Measurements from ENCODE around the gene TMEM203. TPM values are rescaled to one million over a fixed set of nuclear protein-coding genes. Genes with fewer than 3 reads are reported as not detected.

TMEM203 gene
- total and polyA plus RNA-seq, 10 of the 15 experiments (the other 5 are each of a cell fraction or from before 2014, with no cell fraction given), result 7.2 to 68.1 (median 33.8) TPM

DNA sequence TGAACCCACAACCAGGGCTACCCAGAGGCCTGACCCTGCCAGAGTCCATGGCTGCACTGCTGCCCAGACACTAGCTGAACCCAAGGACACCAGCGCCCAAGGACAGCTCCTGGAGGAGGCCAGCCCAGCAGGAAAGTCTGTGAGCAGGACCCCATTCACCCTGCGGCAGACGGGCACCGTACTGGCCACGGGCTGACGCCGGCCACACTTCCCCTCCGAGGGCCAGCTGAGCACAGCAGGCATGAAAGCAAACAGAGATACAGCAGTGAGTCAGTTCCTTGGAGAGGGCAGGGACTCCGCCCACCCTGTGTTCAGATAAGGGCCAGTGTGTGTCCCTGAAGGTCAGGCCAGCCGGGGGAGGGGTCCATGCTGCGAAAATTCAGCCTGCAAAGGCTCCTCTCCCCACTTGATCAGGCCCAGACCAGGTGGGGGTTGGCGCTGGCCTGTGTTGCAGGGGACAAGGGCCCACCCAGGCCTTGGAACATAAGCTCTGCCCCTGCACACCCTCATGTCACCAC lies 13.4 kb upstream of the TMEM203 start:
- RAD21 ChIA-PET (ENCODE audit: unreplicated experiment), result no interaction called here
- H4K20me1 ChIP-seq (ENCODE audit: control insufficient read depth, insufficient read depth), result no peaks in the 10 kb centered on the region
- no peak overlapping the region for H3K9ac ChIP-seq (ENCODE audit: control insufficient read depth, insufficient read depth, low read length)
- BruUV-seq (replicated peaks), result no TSS peak
- intact Hi-C loops (cut with micrococcal nuclease; ENCODE audit: unreplicated experiment), result no loop called here
- CTCF ChIA-PET, result no interaction called here
- H2AFZ ChIP-seq (ENCODE audit: control insufficient read depth, low read depth, low read length), result no peak overlapping the region
- TF ChIP-seq ZNF274 (IDR thresholded peaks at IDR 0.05; ENCODE audit: insufficient read depth, insufficient read length), result no peak
- TF ChIP-seq, protein P1, sequence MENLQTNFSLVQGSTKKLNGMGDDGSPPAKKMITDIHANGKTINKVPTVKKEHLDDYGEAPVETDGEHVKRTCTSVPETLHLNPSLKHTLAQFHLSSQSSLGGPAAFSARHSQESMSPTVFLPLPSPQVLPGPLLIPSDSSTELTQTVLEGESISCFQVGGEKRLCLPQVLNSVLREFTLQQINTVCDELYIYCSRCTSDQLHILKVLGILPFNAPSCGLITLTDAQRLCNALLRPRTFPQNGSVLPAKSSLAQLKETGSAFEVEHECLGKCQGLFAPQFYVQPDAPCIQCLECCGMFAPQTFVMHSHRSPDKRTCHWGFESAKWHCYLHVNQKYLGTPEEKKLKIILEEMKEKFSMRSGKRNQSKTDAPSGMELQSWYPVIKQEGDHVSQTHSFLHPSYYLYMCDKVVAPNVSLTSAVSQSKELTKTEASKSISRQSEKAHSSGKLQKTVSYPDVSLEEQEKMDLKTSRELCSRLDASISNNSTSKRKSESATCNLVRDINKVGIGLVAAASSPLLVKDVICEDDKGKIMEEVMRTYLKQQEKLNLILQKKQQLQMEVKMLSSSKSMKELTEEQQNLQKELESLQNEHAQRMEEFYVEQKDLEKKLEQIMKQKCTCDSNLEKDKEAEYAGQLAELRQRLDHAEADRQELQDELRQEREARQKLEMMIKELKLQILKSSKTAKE (IDR thresholded peaks at IDR 0.05; ENCODE audit: low read depth, poor library complexity, severe bottlenecking), result no peak
- 0 out of 2 replicates have a peak, but pooled peaks have one; percentile 24 for TF ChIP-seq POLR2AphosphoS2 (IDR thresholded peaks at IDR 0.05; ENCODE audit: low read depth, low read length)
- peak; percentile 39; the same call in 1 of the 2 replicates for TF ChIP-seq POLR2A (IDR thresholded peaks at IDR 0.05; ENCODE audit: low read depth, low read length)
- H3K9me3 ChIP-seq (replicated peaks; ENCODE audit: control insufficient read depth, insufficient read depth, low read length), result no peaks in the 10 kb centered on the region
- H3K4me1 ChIP-seq (ENCODE audit: control insufficient read depth, insufficient read depth, low read length), result peaks cover 5% of the 10 kb centered on the region; the same call in 1 of the 2 replicates
- WGBS (ENCODE audit: insufficient coverage, insufficient replicate concordance, low lambda C conversion rate, missing lambda C conversion rate), result 84% methylated on average over 11 of the region's 12 CpGs
- no peak overlapping the region for H3K4me3 ChIP-seq
- H3K36me3 ChIP-seq (ENCODE audit: control insufficient read depth in 2 of 2, insufficient read depth in 2 of 2, low read length in 1 of 2), result peaks cover 0 to 2% of the 10 kb centered on the region in 2 experiments; a peak in 2 of 4 replicates
- no peaks in the 10 kb centered on the region for H3K79me2 ChIP-seq (ENCODE audit: control insufficient read depth, insufficient read depth, low read length)
- in situ Hi-C loops (cut with MboI), result no loop called here
- DNase-seq (ENCODE audit: low read depth, low spot score) (no peak), FAIRE-seq (no peak), ATAC-seq (no peak)
- H3K27me3 ChIP-seq (replicated peaks in 1 of 2; ENCODE audit: control insufficient read depth in 2 of 2, insufficient read depth in 2 of 2, low read length in 1 of 2), result no peaks in the 10 kb centered on the region
- H3K4me2 ChIP-seq (ENCODE audit: control insufficient read depth, insufficient read depth), result no peak overlapping the region
- POLR2A ChIA-PET, result interaction anchor here (0.6 to 1.4 kb wide), 4 partner anchors 18 to 191 kb away, joined by 4 to 8 read pairs (median 4); partner anchors contain the start of gene TPRN
- no peak overlapping the region for H3K27ac ChIP-seq (ENCODE audit: control insufficient read depth, insufficient read depth)
- SMC1A ChIA-PET (ENCODE audit: uncharacterized antibody, unreplicated experiment), result no interaction called here

DNA sequence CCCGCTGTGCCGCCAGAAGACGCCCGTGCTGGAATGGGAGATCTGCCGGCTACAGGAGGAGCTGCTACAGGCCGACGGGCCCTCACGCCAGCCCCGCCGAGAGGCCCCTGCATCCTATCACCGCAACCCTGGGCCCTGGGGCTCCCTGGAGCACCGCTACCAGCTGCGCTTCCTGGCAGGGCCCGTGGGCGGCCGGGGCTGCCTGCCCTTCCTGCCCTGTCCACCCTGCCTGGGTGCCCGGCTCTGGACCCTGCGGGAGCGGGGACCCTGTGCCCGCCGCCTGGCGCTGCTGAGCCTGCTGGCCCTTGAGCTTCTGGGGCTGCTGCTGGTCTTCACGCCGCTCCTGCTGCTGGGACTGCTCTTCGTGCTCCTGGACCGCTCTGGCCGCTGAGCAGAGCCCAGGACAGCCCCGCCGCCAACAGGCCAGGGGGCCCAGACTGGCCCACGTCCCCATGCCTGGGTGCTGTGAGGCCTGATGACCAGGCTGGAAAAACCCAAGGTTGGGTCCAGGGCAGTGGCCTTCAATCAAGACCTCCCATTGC lies 12.8 kb upstream of the TMEM203 start:
- DNase-seq (ENCODE audit: low read depth, low spot score) (no peak), ATAC-seq (no peak), FAIRE-seq (no peak)
- intact Hi-C loops (cut with micrococcal nuclease; ENCODE audit: unreplicated experiment), result no loop called here
- no peak overlapping the region for H3K4me2 ChIP-seq (ENCODE audit: control insufficient read depth, insufficient read depth)
- peaks cover 0 to 2% of the 10 kb centered on the region in 2 experiments; a peak in 2 of 4 replicates for H3K36me3 ChIP-seq (ENCODE audit: control insufficient read depth in 2 of 2, insufficient read depth in 2 of 2, low read length in 1 of 2)
- ChIA-PET CTCF (no interaction called here), POLR2A (interaction anchor here (1.4 kb wide), 1 partner anchor 17 kb away, joined by 4 read pairs; the partner anchor contains the start of gene TPRN), SMC1A (ENCODE audit: uncharacterized antibody, unreplicated experiment) (no interaction called here), RAD21 (ENCODE audit: unreplicated experiment) (no interaction called here)
- 88% methylated on average over 29 of the region's 30 CpGs for WGBS (ENCODE audit: insufficient coverage, insufficient replicate concordance, low lambda C conversion rate, missing lambda C conversion rate)
- H2AFZ ChIP-seq (ENCODE audit: control insufficient read depth, low read depth, low read length), result no peak overlapping the region
- H3K9ac ChIP-seq (ENCODE audit: control insufficient read depth, insufficient read depth, low read length), result no peak overlapping the region
- in situ Hi-C loops (cut with MboI), result no loop called here
- peaks cover 5% of the 10 kb centered on the region; the same call in 1 of the 2 replicates for H3K4me1 ChIP-seq (ENCODE audit: control insufficient read depth, insufficient read depth, low read length)
- BruUV-seq (replicated peaks), result no TSS peak
- H3K27ac ChIP-seq (ENCODE audit: control insufficient read depth, insufficient read depth), result no peak overlapping the region
- no peaks in the 10 kb centered on the region for H3K79me2 ChIP-seq (ENCODE audit: control insufficient read depth, insufficient read depth, low read length)
- no peak overlapping the region for H3K4me3 ChIP-seq
- no peaks in the 10 kb centered on the region for H3K27me3 ChIP-seq (replicated peaks in 1 of 2; ENCODE audit: control insufficient read depth in 2 of 2, insufficient read depth in 2 of 2, low read length in 1 of 2)
- no peaks in the 10 kb centered on the region for H3K9me3 ChIP-seq (replicated peaks; ENCODE audit: control insufficient read depth, insufficient read depth, low read length)
- no peaks in the 10 kb centered on the region for H4K20me1 ChIP-seq (ENCODE audit: control insufficient read depth, insufficient read depth)
- TF ChIP-seq NR2C2 (IDR thresholded peaks at IDR 0.05; ENCODE audit: borderline replicate concordance, control insufficient read depth, insufficient read length, low read depth) (no peak), RCOR1 (conservative IDR thresholded peaks at IDR 0.05; ENCODE audit: low read depth, low read length) (no peak), POU2F2 (IDR thresholded peaks at IDR 0.05; ENCODE audit: borderline replicate concordance, low read depth, low read length) (no peak), ZNF24 (IDR thresholded peaks at IDR 0.05) (no peak), NR2C1 (IDR thresholded peaks at IDR 0.05) (no peak), WRNIP1 (IDR thresholded peaks at IDR 0.05; ENCODE audit: borderline replicate concordance, low read depth, low read length) (no peak)
- TF ChIP-seq, protein P2, sequence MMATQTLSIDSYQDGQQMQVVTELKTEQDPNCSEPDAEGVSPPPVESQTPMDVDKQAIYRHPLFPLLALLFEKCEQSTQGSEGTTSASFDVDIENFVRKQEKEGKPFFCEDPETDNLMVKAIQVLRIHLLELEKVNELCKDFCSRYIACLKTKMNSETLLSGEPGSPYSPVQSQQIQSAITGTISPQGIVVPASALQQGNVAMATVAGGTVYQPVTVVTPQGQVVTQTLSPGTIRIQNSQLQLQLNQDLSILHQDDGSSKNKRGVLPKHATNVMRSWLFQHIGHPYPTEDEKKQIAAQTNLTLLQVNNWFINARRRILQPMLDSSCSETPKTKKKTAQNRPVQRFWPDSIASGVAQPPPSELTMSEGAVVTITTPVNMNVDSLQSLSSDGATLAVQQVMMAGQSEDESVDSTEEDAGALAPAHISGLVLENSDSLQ (IDR thresholded peaks at IDR 0.05), result no peak

Measured in GM12878 (cell line).